Endothelial cell of umbilical vein (primary cell): ENCODE measurements around the gene CNTRL. TPM values are rescaled to one million over a fixed set of nuclear protein-coding genes. Genes with fewer than 3 reads are reported as not detected.
A peak's percentile ranks its signal among the peaks of the same experiment; 100 is the strongest.

Experiments
- BruUV-seq: library from RNA; stranded (reverse); fragments of 400-500 nt; replicated peaks from 2 replicates; lab custom pipeline; 2021; lab: Mats Ljungman, UMichigan
- CTCF ChIA-PET: fragments of 300-600, 350-600 bp; sonication (Branson Sonifier 250); formaldehyde crosslinking; loops from one replicate; lab custom pipeline; 2021; ENCODE audit warnings: antibody characterized with exemption, inconsistent platforms; lab: Charles Lee
- POLR2A ChIA-PET: fragments of 300-600, 350-600 bp; sonication (Branson Sonifier 250); formaldehyde crosslinking; loops from one replicate; lab custom pipeline; 2021; ENCODE audit warnings: antibody characterized with exemption, inconsistent platforms; lab: Charles Lee
- DNase-seq: peaks from one replicate; pipeline ENCODE4 v3.0.0-alpha.2; 2011; ENCODE audit warnings: low read depth, low spot score
- FAIRE-seq: peaks from 2 replicates; lab custom pipeline; 2011; peaks lifted over from hg19 to GRCh38; lab: Jason Lieb, UNC
- H2AFZ ChIP-seq: 2 replicates; pipeline ENCODE4 v1.6.0; 2012; ENCODE audit warnings: low read depth, low read length, control low read depth, inconsistent platforms
- H3K27ac ChIP-seq: 2 replicates; pipeline ENCODE4 v1.5.1; 2011; ENCODE audit warnings: low read depth, mild to moderate bottlenecking, control low read depth, low read length, moderate library complexity; ENCODE audit not compliant: insufficient read depth
- H3K27me3 ChIP-seq, 2 experiments: 2 replicates each; pipeline versions ENCODE4 v1.6.0 to v1.6.1; 2011; ENCODE audit warnings: low read length in 2 of 2, mixed read lengths in 1 of 2; ENCODE audit not compliant: control insufficient read depth in 2 of 2, insufficient read depth in 2 of 2
- H3K36me3 ChIP-seq, 2 experiments: 2 replicates in 1 of 2; 3 replicates in 1 of 2; pipeline ENCODE4 v1.5.1; 2011; ENCODE audit warnings: low read length in 2 of 2, mild to moderate bottlenecking in 1 of 2, moderate library complexity in 1 of 2; ENCODE audit not compliant: control insufficient read depth in 2 of 2, insufficient read depth in 2 of 2; ENCODE audit errors: extremely low read depth in 1 of 2
- H3K4me1 ChIP-seq: 3 replicates; pipeline ENCODE4 v1.5.1; 2011; ENCODE audit warnings: mild to moderate bottlenecking, low read length; ENCODE audit not compliant: control insufficient read depth, insufficient read depth; ENCODE audit errors: extremely low read depth
- H3K4me2 ChIP-seq: 2 replicates; pipeline ENCODE4 v1.6.1; 2011; ENCODE audit warnings: low read length, control low read depth, mixed read lengths; ENCODE audit not compliant: insufficient read depth
- H3K4me3 ChIP-seq, 3 experiments: fragments of 200-600 bp in 1 of 3; sonication (generic), shearing (Covaris generic) in 1 of 3; replicated peaks in 1 of 3; 2 replicates each; pipeline ENCODE4 v1.5.1; 2011 to 2016; ENCODE audit warnings: control low read depth in 3 of 3, low read length in 3 of 3, mild to moderate bottlenecking in 2 of 3, inconsistent platforms in 1 of 3, low read depth in 1 of 3, moderate library complexity in 1 of 3; ENCODE audit not compliant: insufficient read depth in 1 of 3
- H3K79me2 ChIP-seq: 2 replicates; pipeline ENCODE4 v1.6.0; 2012; ENCODE audit warnings: low read length, inconsistent platforms; ENCODE audit not compliant: control insufficient read depth, insufficient read depth
- H3K9ac ChIP-seq: replicated peaks from 2 replicates; pipeline ENCODE3; 2011; ENCODE audit warnings: low read length, control low read depth; ENCODE audit not compliant: insufficient read depth; ENCODE audit errors: extremely low read depth
- H3K9me1 ChIP-seq: replicated peaks from 3 replicates; pipeline ENCODE4 v1.6.0; 2011; ENCODE audit warnings: mild to moderate bottlenecking, low read length; ENCODE audit not compliant: control insufficient read depth, insufficient read depth; ENCODE audit errors: extremely low read depth
- H3K9me3 ChIP-seq: replicated peaks from 2 replicates; pipeline ENCODE4 v1.5.1; 2012; ENCODE audit warnings: low read length, inconsistent platforms; ENCODE audit not compliant: control insufficient read depth, insufficient read depth
- H4K20me1 ChIP-seq: replicated peaks from 2 replicates; pipeline ENCODE3; 2011; ENCODE audit warnings: mild to moderate bottlenecking, low read length; ENCODE audit not compliant: control insufficient read depth, insufficient read depth; ENCODE audit errors: extremely low read depth
- EZH2 ChIP-seq: IDR thresholded peaks from 2 replicates; pipeline ENCODE4 v1.6.1; 2012; ENCODE audit warnings: borderline replicate concordance, low read depth, mild to moderate bottlenecking, moderate library complexity, low read length, inconsistent platforms; ENCODE audit not compliant: severe bottlenecking
- FOS ChIP-seq: IDR thresholded peaks from 2 replicates; pipeline ENCODE4 v1.6.1; 2011; ENCODE audit warnings: mild to moderate bottlenecking, low read length, moderate library complexity, borderline replicate concordance; ENCODE audit not compliant: insufficient read depth
- GATA2 ChIP-seq: IDR thresholded peaks from 2 replicates; pipeline ENCODE4 v1.7.0; 2011; ENCODE audit warnings: low read depth, mild to moderate bottlenecking, moderate library complexity, mixed read lengths, low read length; ENCODE audit not compliant: insufficient read length, insufficient read depth
- JUN ChIP-seq: IDR thresholded peaks from 2 replicates; pipeline ENCODE4 v1.6.1; 2011; ENCODE audit warnings: borderline replicate concordance, low read depth; ENCODE audit not compliant: insufficient read length, insufficient read depth
- MYC ChIP-seq: IDR thresholded peaks from one replicate; pipeline ENCODE4 v1.6.1; 2011; ENCODE audit warnings: mild to moderate bottlenecking, low read depth, low read length
- POLR2A ChIP-seq: IDR thresholded peaks from 2 replicates; pipeline ENCODE4 v1.6.1; 2012; ENCODE audit warnings: low read depth, mild to moderate bottlenecking, control low read depth, low read length
- POLR2AphosphoS5 ChIP-seq: IDR thresholded peaks from 2 replicates; pipeline ENCODE4 v1.6.1; 2012; ENCODE audit warnings: low read depth, mild to moderate bottlenecking, control low read depth, low read length, moderate library complexity; ENCODE audit not compliant: insufficient read depth
- dilution Hi-C: fragments of 300-500 bp; cut with MboI; formaldehyde crosslinking; loops from one replicate; pipeline ENCODE4 v1.15.0; 2019; ENCODE audit warnings: low sequenced_read_pairs; ENCODE audit not compliant: extremely low pct_ligation_motif_present
- intact Hi-C: fragments of 100-400 bp; cut with micrococcal nuclease; formaldehyde crosslinking; loops from one replicate; pipeline ENCODE4 v1.10.0; 2022
- polyA plus RNA-seq, 4 experiments: library from polyadenylated mRNA; depleted of rRNA in 3 of 4; stranded (reverse) in 3 of 4; unstranded in 1 of 4; fragments of >200 nt; gene quantifications; 2 replicates each; pipeline versions ENCODE4 v1.2.1 to v1.2.3, GENCODE V29; 2011 to 2012; ENCODE audit warnings: missing spikeins in 1 of 4
- total RNA-seq: library from RNA; stranded (reverse); gene quantifications from 2 replicates; pipeline ENCODE4 v1.2.3, GENCODE V29; 2021
- TF ChIP-seq, protein P1 (sequence below), 2 donors: IDR thresholded peaks; 1 replicate in 1 of 2; 2 replicates in 1 of 2; pipeline ENCODE4 v1.5.1; 2011; ENCODE audit warnings: low read length in 2 of 2, mild to moderate bottlenecking in 2 of 2, moderate library complexity in 2 of 2, control low read depth in 1 of 2, inconsistent platforms in 1 of 2, low read depth in 1 of 2; ENCODE audit not compliant: insufficient read depth in 1 of 2; ENCODE audit errors: extremely low read depth in 1 of 2
- TF ChIP-seq, protein P2 (sequence below): IDR thresholded peaks from 2 replicates; pipeline ENCODE4 v1.6.1; 2011; ENCODE audit not compliant: insufficient read depth, insufficient read length

Gene CNTRL
- total and polyA plus RNA-seq, 2 donors (not counting 3 experiments of a cell fraction or from before 2014, with no cell fraction given) = 6.1 to 21.8 TPM

DNA sequence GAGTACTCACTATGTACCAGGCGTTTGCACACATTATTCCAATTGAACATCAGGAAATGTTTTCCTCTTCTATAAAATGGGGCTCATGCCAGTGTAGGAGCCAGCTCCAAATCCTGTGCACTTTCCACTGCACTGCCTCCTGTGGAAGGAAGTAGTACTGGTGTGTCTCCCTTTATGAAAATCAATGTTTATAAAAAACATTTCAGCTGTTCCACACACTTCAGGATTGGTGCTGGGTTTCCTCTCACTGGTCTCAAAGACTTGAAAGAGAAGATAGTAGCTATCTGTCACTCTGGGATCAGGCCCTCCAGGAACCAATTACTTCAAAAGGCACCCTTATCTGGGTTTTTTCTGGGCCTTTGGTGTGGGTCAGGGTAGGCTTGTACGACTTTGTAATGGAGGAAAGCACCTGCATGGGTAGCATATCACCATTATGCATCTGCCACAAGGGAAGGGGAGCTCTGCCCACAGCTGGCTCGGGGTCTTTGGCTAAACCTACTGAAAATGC lies 94.4 kb downstream of the CNTRL start:
- no peak overlapping the region for H3K27ac ChIP-seq
- no peaks in the 10 kb centered on the region for H3K79me2 ChIP-seq
- H3K9me3 ChIP-seq = no peaks in the 10 kb centered on the region
- no peak overlapping the region for H3K4me3 ChIP-seq
- H3K4me2 ChIP-seq = no peak overlapping the region
- intact Hi-C loops = loop anchor here (10.0 kb wide), 1 partner anchor 184 kb away; no protein-coding TSS in a partner anchor
- H3K9me1 ChIP-seq = no peaks in the 10 kb centered on the region
- dilution Hi-C loops = no loop called here
- CTCF ChIA-PET = interaction anchor here (0.7 to 3.0 kb wide), 12 partner anchors 11 to 183 kb away, joined by 3 to 17 read pairs (median 4); no protein-coding TSS in a partner anchor
- no peaks in the 10 kb centered on the region for H3K27me3 ChIP-seq
- DNase-seq (peak; percentile 18), FAIRE-seq (peak; percentile 28)
- TF ChIP-seq, protein P1, sequence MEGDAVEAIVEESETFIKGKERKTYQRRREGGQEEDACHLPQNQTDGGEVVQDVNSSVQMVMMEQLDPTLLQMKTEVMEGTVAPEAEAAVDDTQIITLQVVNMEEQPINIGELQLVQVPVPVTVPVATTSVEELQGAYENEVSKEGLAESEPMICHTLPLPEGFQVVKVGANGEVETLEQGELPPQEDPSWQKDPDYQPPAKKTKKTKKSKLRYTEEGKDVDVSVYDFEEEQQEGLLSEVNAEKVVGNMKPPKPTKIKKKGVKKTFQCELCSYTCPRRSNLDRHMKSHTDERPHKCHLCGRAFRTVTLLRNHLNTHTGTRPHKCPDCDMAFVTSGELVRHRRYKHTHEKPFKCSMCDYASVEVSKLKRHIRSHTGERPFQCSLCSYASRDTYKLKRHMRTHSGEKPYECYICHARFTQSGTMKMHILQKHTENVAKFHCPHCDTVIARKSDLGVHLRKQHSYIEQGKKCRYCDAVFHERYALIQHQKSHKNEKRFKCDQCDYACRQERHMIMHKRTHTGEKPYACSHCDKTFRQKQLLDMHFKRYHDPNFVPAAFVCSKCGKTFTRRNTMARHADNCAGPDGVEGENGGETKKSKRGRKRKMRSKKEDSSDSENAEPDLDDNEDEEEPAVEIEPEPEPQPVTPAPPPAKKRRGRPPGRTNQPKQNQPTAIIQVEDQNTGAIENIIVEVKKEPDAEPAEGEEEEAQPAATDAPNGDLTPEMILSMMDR (IDR thresholded peaks at IDR 0.05; ENCODE audit: extremely low read depth in 1 of 2, insufficient read depth in 1 of 2, low read depth in 1 of 2, low read length in 2 of 2) = peak; percentile 45 to 49
- TF ChIP-seq POLR2A = no peak
- no peak for TF ChIP-seq GATA2
- no peaks in the 10 kb centered on the region for H4K20me1 ChIP-seq
- peaks cover 15 to 18% of the 10 kb centered on the region in 2 experiments for H3K36me3 ChIP-seq
- POLR2A ChIA-PET = no interaction called here
- no peak overlapping the region for H3K9ac ChIP-seq
- no TSS peak for BruUV-seq
- no peaks in the 10 kb centered on the region for H3K4me1 ChIP-seq
- no peak overlapping the region for H2AFZ ChIP-seq

DNA sequence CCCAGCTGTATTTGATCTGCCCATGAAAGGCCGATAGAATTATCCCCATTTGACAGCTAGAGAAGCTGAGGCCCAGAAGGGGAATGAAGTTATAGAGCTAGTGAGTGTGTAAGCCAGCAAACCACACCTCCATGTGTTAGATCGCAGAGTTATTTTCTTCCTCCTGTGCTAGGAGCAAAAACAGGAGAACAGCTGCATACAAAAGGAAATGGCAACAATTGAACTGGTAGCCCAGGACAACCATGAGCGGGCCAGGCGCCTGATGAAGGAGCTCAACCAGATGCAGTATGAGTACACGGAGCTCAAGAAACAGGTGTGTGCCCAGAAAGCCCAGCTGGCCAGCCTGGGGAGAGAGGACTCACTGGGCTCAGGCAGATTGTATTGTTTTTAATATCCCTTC lies 96.5 kb downstream of the CNTRL start:
- Histone ChIP-seq H3K4me2 (no peak overlapping the region), H3K4me1 (no peaks in the 10 kb centered on the region), H3K79me2 (no peaks in the 10 kb centered on the region), H3K9ac (no peak overlapping the region), H2AFZ (no peak overlapping the region), H3K36me3 (peaks cover 15 to 22% of the 10 kb centered on the region in 2 experiments), H4K20me1 (no peaks in the 10 kb centered on the region), H3K9me1 (no peaks in the 10 kb centered on the region), H3K27ac (no peak overlapping the region), H3K27me3 (no peaks in the 10 kb centered on the region), H3K4me3 (no peak overlapping the region), H3K9me3 (no peaks in the 10 kb centered on the region)
- ChIA-PET POLR2A (interaction anchor here (0.6 to 0.7 kb wide), 2 partner anchors 10 to 115 kb away, joined by 3 read pairs; no protein-coding TSS in a partner anchor), CTCF (interaction anchor here (0.8 to 2.1 kb wide), 6 partner anchors 9 to 49 kb away, joined by 3 to 9 read pairs (median 4); no protein-coding TSS in a partner anchor)
- dilution Hi-C loops = no loop called here
- intact Hi-C loops = no loop called here
- TF ChIP-seq POLR2AphosphoS5 = no peak
- TF ChIP-seq POLR2A = no peak
- no peak for TF ChIP-seq JUN
- no peak for TF ChIP-seq FOS
- no peak for TF ChIP-seq EZH2
- TF ChIP-seq GATA2 = no peak
- TF ChIP-seq, protein P2, sequence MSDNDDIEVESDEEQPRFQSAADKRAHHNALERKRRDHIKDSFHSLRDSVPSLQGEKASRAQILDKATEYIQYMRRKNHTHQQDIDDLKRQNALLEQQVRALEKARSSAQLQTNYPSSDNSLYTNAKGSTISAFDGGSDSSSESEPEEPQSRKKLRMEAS = no peak
- no peak for TF ChIP-seq MYC
- TF ChIP-seq, protein P1 (IDR thresholded peaks at IDR 0.05; ENCODE audit: extremely low read depth in 1 of 2, insufficient read depth in 1 of 2, low read depth in 1 of 2, low read length in 2 of 2) = no peak
- FAIRE-seq (peak; percentile 50), DNase-seq (peak; percentile 88)
- no TSS peak for BruUV-seq
